Psoas muscle (tissue), 8 donors: Measurements from ENCODE around the gene MEF2C. TPM values are rescaled to one million over a fixed set of nuclear protein-coding genes. Genes with fewer than 3 reads are reported as not detected.

ENCODE experiments used
- ATAC-seq, 4 donors: fragments of 200-7000 bp; cut with Tn5 transposase; one replicate each; pipeline ENCODE4 v1.9.1; 2020; ENCODE audit warnings: moderate library complexity in 3 of 4, mild to moderate bottlenecking in 2 of 4
- DNase-seq, 2 donors: peaks; one replicate each; pipeline ENCODE4 v3.0.0-alpha.2; 2020
- H3K27ac ChIP-seq: fragments of 200-600 bp; one replicate; pipeline ENCODE4 v1.8.0; 2022
- H3K27me3 ChIP-seq, 3 donors: fragments of 200-600 bp in 1 of 3; one replicate each; pipeline versions ENCODE4 v1.6.1 to v1.8.0; 2013 to 2022; ENCODE audit warnings: low read length in 2 of 3, mild to moderate bottlenecking in 2 of 3, moderate library complexity in 1 of 3; ENCODE audit not compliant: insufficient read depth in 3 of 3
- H3K36me3 ChIP-seq, 2 donors: fragments of 200-600 bp in 1 of 2; one replicate each; pipeline versions ENCODE4 v1.6.1 to v1.8.0; 2013 to 2022; ENCODE audit warnings: low read depth in 1 of 2, mild to moderate bottlenecking in 1 of 2, moderate library complexity in 1 of 2; ENCODE audit not compliant: insufficient read depth in 1 of 2
- H3K4me1 ChIP-seq: fragments of 200-600 bp; one replicate; pipeline ENCODE4 v1.8.0; 2022
- H3K4me3 ChIP-seq: fragments of 200-600 bp; one replicate; pipeline ENCODE4 v1.8.0; 2022; ENCODE audit warnings: mild to moderate bottlenecking
- H3K9me3 ChIP-seq: fragments of 200-600 bp; one replicate; pipeline ENCODE4 v1.8.0; 2022
- WGBS, 3 donors: extraction: QIAGEN DNeasy Blood & Tissue Kit; methylation state at CpG; one replicate each; pipeline versions ENCODE4 v1.1.6 to v1.1.7; 2013; 5-methylcytosine and 5-hydroxymethylcytosine counted together
- intact Hi-C, 2 donors: fragments of 100-400 bp; cut with DNase I; formaldehyde crosslinking; loops; one replicate each; pipeline versions ENCODE4 v1.11.0 to v1.14.2; 2022
- polyA plus RNA-seq, 3 donors: library from polyadenylated mRNA; stranded (reverse); fragments of 200-250 nt; gene quantifications; one replicate each; pipeline ENCODE4 v1.2.3, GENCODE V29; 2013
- total RNA-seq, 4 donors: library from RNA; stranded (reverse); fragmentation: NEBNext Ultra II Directional in 2 of 4; extraction: Animal tissue kit (Norgen Biotek cat#: 25700) in 2 of 4; gene quantifications; one replicate each; pipeline versions ENCODE4 v1.2.1 to v1.2.4, GENCODE V29; 2021 to 2023
- TF ChIP-seq, protein P1 (sequence below): fragments of 200-600 bp; IDR thresholded peaks from one replicate; pipeline ENCODE4 v1.8.0; 2022; ENCODE audit warnings: antibody characterized with exemption
- donor health status: healthy with polysubstance abuse.
- donor health status: DM: no; HTN: no; CAD: no; lungs with moderate emphysema.
- donor health status: Bipolar disorder and iron deficiency.
- donor health status: healthy.
- donor health status: DM: yes; HTN: yes; CAD: no.
- donor health status: DM: no; HTN: no; CAD: no.
- donor health status: DM: no; HTN: no; CAD: no.
- donor health status: DM: yes; HTN: yes; CAD: no.

The MEF2C gene
- total and polyA plus RNA-seq, 7 donors = 9.3 to 530 (median 148) TPM

DNA sequence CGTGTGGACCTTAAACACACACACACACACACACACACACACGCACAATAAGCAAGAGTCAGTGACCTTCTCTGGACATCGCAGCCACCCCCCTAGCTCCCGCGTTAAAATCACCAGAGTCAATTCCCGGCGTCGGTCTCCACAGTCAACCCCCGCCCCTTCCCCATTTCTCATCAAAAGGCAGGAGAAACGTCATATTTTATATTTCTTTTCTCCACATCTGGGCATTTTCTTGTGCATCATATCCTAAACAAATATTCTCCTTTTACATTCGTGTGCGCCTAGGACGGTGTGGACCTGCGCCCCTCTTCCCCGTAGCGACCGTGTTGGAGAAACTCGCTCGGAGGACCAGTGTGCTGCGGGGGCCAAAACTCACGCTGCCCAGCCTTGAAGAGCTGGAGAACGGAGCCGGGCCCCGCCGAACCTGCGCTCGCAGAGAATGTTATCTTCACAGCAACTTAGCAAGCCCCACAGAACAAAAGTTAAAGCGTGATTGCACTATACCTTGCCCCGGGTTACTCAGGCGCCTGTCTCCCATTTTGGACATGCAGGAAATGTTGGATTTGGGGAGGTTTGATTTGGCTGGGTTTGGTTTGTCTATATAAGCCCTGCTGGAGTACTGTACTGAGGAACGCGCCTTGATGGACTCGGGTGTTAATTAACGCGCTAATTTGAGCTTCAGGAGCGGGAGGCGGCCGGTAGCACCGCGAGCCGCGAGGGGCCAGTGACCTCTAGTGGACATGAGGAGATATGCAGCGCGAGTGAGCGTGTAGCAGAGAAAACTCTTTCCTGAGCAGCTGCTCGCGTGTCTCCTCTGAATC lies 192.4 kb downstream of the MEF2C start:
- Histone ChIP-seq H3K27me3 (peaks cover 6 to 100% (median 65%) of the 10 kb centered on the region in 3 donors), H3K9me3 (no peaks in the 10 kb centered on the region), H3K4me1 (peaks cover 21% of the 10 kb centered on the region), H3K27ac (no peak overlapping the region), H3K4me3 (peak overlapping the region; percentile 53), H3K36me3 (no peaks in the 10 kb centered on the region)
- WGBS, 3 donors = 3 to 5% (median 4%) methylated on average over 47 of the region's 47 CpGs
- TF ChIP-seq, protein P1, sequence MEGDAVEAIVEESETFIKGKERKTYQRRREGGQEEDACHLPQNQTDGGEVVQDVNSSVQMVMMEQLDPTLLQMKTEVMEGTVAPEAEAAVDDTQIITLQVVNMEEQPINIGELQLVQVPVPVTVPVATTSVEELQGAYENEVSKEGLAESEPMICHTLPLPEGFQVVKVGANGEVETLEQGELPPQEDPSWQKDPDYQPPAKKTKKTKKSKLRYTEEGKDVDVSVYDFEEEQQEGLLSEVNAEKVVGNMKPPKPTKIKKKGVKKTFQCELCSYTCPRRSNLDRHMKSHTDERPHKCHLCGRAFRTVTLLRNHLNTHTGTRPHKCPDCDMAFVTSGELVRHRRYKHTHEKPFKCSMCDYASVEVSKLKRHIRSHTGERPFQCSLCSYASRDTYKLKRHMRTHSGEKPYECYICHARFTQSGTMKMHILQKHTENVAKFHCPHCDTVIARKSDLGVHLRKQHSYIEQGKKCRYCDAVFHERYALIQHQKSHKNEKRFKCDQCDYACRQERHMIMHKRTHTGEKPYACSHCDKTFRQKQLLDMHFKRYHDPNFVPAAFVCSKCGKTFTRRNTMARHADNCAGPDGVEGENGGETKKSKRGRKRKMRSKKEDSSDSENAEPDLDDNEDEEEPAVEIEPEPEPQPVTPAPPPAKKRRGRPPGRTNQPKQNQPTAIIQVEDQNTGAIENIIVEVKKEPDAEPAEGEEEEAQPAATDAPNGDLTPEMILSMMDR = peak; percentile 95
- ATAC-seq (peak; percentile 75 to 90 (median 83)), DNase-seq (peak; percentile 44 to 75)
- intact Hi-C loops = loop anchor here (2.0 to 5.0 kb wide), 2 partner anchors 908 to 910 kb away; no protein-coding TSS in a partner anchor

GRCh38 chr5:88689668-88690408 lies 193.1 kb downstream of the MEF2C start:
- Histone ChIP-seq H3K4me3 (no peak overlapping the region), H3K27me3 (peaks cover 6 to 100% (median 67%) of the 10 kb centered on the region in 3 donors)

DNA sequence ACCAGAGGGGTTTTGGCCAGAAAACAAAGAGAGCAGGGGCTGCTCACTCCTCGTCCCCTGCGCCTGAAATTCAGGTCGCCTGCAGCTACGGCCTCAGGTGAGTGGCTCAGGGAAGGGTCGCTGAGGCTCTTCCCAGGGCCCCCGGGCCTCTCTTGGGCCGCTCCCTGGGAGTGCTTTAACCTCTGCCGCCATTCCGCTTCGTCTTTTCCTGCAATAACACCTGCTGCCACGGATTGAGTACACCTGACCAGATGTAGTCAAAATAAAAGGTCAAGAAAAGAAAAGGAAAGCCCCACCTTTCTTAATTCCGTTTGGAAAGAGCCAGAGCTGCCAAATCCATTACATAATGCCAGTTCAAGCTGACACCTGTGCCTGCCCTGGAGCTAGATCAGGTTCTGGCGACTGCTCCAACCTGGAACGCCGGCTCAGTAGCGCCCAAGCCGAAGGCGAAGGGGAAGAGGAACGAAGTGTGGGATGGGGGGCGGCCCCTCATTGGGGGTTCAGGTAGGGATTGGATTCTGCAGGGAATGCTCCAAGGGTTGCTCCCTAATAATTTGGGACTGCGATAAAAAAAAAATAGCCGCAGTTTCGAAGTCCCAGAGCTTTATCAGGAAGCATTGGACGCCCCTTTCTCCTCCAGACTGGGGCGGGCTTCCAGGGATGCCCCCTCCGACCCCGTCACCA lies 193.9 kb downstream of the MEF2C start:
- no peaks in the 10 kb centered on the region for H3K9me3 ChIP-seq
- H3K4me1 ChIP-seq = peaks cover 24% of the 10 kb centered on the region
- intact Hi-C loops = loop anchor here in 1 of 2 donors (10.0 kb wide), 1 partner anchor 1274 kb away; the partner anchor contains the start of gene CCNH
- no peak overlapping the region for H3K27ac ChIP-seq
- H3K27me3 ChIP-seq = peaks cover 6 to 100% (median 70%) of the 10 kb centered on the region in 3 donors
- H3K36me3 ChIP-seq = no peaks in the 10 kb centered on the region
- ATAC-seq (no peak), DNase-seq (no peak)
- 4 to 5% (median 5%) methylated on average over 27 of the region's 27 CpGs for WGBS, 3 donors
- no peak overlapping the region for H3K4me3 ChIP-seq
- TF ChIP-seq, protein P1 = no peak

More at GRCh38 chr5:88689668-88690408, 193.1 kb downstream of the MEF2C start:
- ATAC-seq (no peak), DNase-seq (no peak)
- Histone ChIP-seq H3K4me1 (peaks cover 21% of the 10 kb centered on the region), H3K27ac (no peak overlapping the region), H3K36me3 (no peaks in the 10 kb centered on the region), H3K9me3 (no peaks in the 10 kb centered on the region)
- TF ChIP-seq, protein P1 = no peak
- intact Hi-C loops = loop anchor here (2.0 to 10.0 kb wide), 3 partner anchors 908 to 1275 kb away; partner anchors contain the start of gene CCNH (in 1 of the 2)
- 5% methylated on average over 36 to 38 of the region's 38 CpGs for WGBS, 3 donors

GRCh38 chr5:88688156-88688983 lies 194.6 kb downstream of the MEF2C start:
- 8 to 13% (median 11%) methylated on average over 13 of the region's 13 CpGs for whole genome bisulfite sequencing, 3 donors
- peaks cover 25% of the 10 kb centered on the region for H3K4me1 ChIP-seq
- H3K4me3 ChIP-seq = no peak overlapping the region
- DNase-seq (no peak), ATAC-seq (no peak)
- no peak overlapping the region for H3K27ac ChIP-seq
- peaks cover 6 to 100% (median 73%) of the 10 kb centered on the region in 3 donors for H3K27me3 ChIP-seq
- no peaks in the 10 kb centered on the region for H3K36me3 ChIP-seq
- intact Hi-C loops = loop anchor here in 1 of 2 donors (10.0 kb wide), 1 partner anchor 1274 kb away; the partner anchor contains the start of gene CCNH
- H3K9me3 ChIP-seq = no peaks in the 10 kb centered on the region
- TF ChIP-seq, protein P1 = no peak
